Subcutaneous preadipocyte (primary cell): ENCODE results near the gene ATG4B. TPM values are rescaled to one million over a fixed set of nuclear protein-coding genes. Genes with fewer than 3 reads are reported as not detected.

Source experiments
- total RNA-seq: library from RNA; depleted of rRNA; stranded (reverse); fragments of >200 nt; gene quantifications from 2 replicates; pipeline ENCODE4 v1.2.3, GENCODE V29; 2012

The ATG4B gene
- total RNA-seq, result 39.5 and 47.0 TPM in 2 replicates

GRCh38 chr2:241637018-241637794 lies at the start of gene ATG4B, which contains the start of gene THAP4:
Gene ATG4B (plus strand): TSS chr2:241637693. CDS start chr2:241637715, 22 bp downstream.
Gene THAP4 (minus strand): TSS chr2:241637158. CDS start chr2:241637017, 141 bp downstream.

GRCh38 chr2:241686650-241687425 lies 49.3 kb downstream of the ATG4B start, which contains the start of gene DTYMK:
Gene DTYMK (minus strand): TSS chr2:241686815. CDS start chr2:241686783, 32 bp downstream.

GRCh38 chr2:241701399-241702154 lies 64.1 kb downstream of the ATG4B start, which contains the start of gene ING5:
Gene ING5 (plus strand): TSS chr2:241702039. CDS start chr2:241702066, 27 bp downstream.

Other genes with a start within 250 kb of the ATG4B start
- gene STK25, start 129.1 kb upstream of the ATG4B start, total RNA-seq, result 214 and 230 TPM in 2 replicates
- gene BOK, start 78.9 kb upstream of the ATG4B start, total RNA-seq, result 11.4 and 13.7 TPM in 2 replicates
- gene THAP4, start 535 bp upstream of the ATG4B start, total RNA-seq, result 54.7 and 60.8 TPM in 2 replicates
- 45.2 and 46.3 TPM in 2 replicates for gene DTYMK, start 49.1 kb downstream of the ATG4B start, total RNA-seq
- gene ING5, start 64.3 kb downstream of the ATG4B start, total RNA-seq, result 18.0 and 25.4 TPM in 2 replicates
- 10.9 and 13.6 TPM in 2 replicates for gene D2HGDH, start 96.9 kb downstream of the ATG4B start, total RNA-seq
- not detected in 2 replicates for gene GAL3ST2, start 139.1 kb downstream of the ATG4B start, total RNA-seq
- not detected in 2 replicates for gene NEU4, start 171.5 kb downstream of the ATG4B start, total RNA-seq
- not detected in 2 replicates for gene PDCD1, start 221.2 kb downstream of the ATG4B start, total RNA-seq
- not detected in 2 replicates for gene RTP5, start 232.0 kb downstream of the ATG4B start, total RNA-seq